Osteoblast (primary cell): ENCODE results near the gene RNF212. TPM values are rescaled to one million over a fixed set of nuclear protein-coding genes. Genes with fewer than 3 reads are reported as not detected.

Experiments used
- DNase-seq: peaks from one replicate; pipeline ENCODE4 v3.0.0; 2011; ENCODE audit warnings: low spot score, mixed read lengths; ENCODE audit not compliant: insufficient read length; ENCODE audit errors: missing footprints
- H2AFZ ChIP-seq: 2 replicates; pipeline ENCODE4 v1.6.0; 2011; ENCODE audit warnings: mild to moderate bottlenecking, low read length
- H3K27ac ChIP-seq: 2 replicates; pipeline ENCODE4 v1.5.1; 2011; ENCODE audit warnings: mild to moderate bottlenecking, low read depth, low read length, moderate library complexity
- H3K27me3 ChIP-seq: 2 replicates; pipeline ENCODE4 v1.6.0; 2012; ENCODE audit warnings: mild to moderate bottlenecking, control low read depth, inconsistent platforms, low read length, moderate library complexity; ENCODE audit not compliant: insufficient read depth
- H3K36me3 ChIP-seq: 2 replicates; pipeline ENCODE4 v1.5.1; 2011; ENCODE audit warnings: mild to moderate bottlenecking, low read length, control low read depth, moderate library complexity; ENCODE audit not compliant: insufficient read depth
- H3K4me1 ChIP-seq: 2 replicates; pipeline ENCODE4 v1.5.1; 2011; ENCODE audit warnings: mild to moderate bottlenecking, low read length, control low read depth, moderate library complexity; ENCODE audit not compliant: insufficient read depth
- H3K4me2 ChIP-seq: 2 replicates; pipeline ENCODE4 v1.6.0; 2011; ENCODE audit warnings: mild to moderate bottlenecking, low read length; ENCODE audit not compliant: insufficient read depth
- H3K4me3 ChIP-seq: fragments of 200-600 bp; sonication (generic); 3 replicates; pipeline ENCODE4 v1.5.1; 2012; ENCODE audit warnings: mild to moderate bottlenecking, low read length, inconsistent platforms; ENCODE audit not compliant: insufficient read depth
- H3K79me2 ChIP-seq: 2 replicates; pipeline ENCODE4 v1.6.0; 2012; ENCODE audit warnings: mild to moderate bottlenecking, low read length, control low read depth, inconsistent platforms; ENCODE audit not compliant: insufficient read depth
- H3K9me3 ChIP-seq: 2 replicates; pipeline ENCODE4 v1.5.1; 2011; ENCODE audit warnings: low read depth, low read length, control low read depth
- H4K20me1 ChIP-seq: 2 replicates; pipeline ENCODE4 v1.6.0; 2012; ENCODE audit warnings: mild to moderate bottlenecking, low read length, control low read depth; ENCODE audit not compliant: insufficient read depth
- total RNA-seq: library from RNA; depleted of rRNA; stranded (reverse); fragments of >200 nt; gene quantifications from 2 replicates; pipeline ENCODE4 v1.2.3, GENCODE V29; 2012
- TF ChIP-seq, protein P1 (sequence below): IDR thresholded peaks from 2 replicates; pipeline ENCODE4 v1.5.1; 2011; ENCODE audit warnings: mild to moderate bottlenecking, low read depth, low read length, moderate library complexity; ENCODE audit errors: extremely low read depth

RNF212 gene
- total RNA-seq, 1 donor, result 7.6 TPM

DNA sequence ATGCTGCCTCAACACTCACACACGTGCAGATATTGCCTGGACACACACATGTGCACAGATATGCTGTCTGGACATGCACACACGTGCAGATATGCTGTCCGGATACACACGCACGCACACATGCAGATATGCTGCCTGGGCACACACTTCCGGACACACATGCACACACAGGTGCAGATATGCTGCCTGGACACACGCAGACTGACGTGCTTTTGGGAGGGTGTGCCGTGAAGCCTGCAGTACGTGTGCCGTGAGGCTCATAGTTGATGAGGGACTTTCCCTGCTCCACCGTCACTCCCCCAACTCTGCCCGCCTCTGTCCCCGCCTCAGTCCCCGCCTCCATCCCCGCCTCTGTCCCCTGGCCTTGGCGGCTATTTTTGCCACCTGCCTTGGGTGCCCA, 87.2 kb downstream of the RNF212 start:
- no peaks in the 10 kb centered on the region for H3K27me3 ChIP-seq
- H3K9me3 ChIP-seq, result no peaks in the 10 kb centered on the region
- TF ChIP-seq, protein P1, sequence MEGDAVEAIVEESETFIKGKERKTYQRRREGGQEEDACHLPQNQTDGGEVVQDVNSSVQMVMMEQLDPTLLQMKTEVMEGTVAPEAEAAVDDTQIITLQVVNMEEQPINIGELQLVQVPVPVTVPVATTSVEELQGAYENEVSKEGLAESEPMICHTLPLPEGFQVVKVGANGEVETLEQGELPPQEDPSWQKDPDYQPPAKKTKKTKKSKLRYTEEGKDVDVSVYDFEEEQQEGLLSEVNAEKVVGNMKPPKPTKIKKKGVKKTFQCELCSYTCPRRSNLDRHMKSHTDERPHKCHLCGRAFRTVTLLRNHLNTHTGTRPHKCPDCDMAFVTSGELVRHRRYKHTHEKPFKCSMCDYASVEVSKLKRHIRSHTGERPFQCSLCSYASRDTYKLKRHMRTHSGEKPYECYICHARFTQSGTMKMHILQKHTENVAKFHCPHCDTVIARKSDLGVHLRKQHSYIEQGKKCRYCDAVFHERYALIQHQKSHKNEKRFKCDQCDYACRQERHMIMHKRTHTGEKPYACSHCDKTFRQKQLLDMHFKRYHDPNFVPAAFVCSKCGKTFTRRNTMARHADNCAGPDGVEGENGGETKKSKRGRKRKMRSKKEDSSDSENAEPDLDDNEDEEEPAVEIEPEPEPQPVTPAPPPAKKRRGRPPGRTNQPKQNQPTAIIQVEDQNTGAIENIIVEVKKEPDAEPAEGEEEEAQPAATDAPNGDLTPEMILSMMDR, result no peak
- DNase-seq, result no peak
- no peak overlapping the region for H2AFZ ChIP-seq
- no peak overlapping the region for H3K4me3 ChIP-seq
- H3K27ac ChIP-seq, result no peak overlapping the region
- no peak overlapping the region for H3K4me2 ChIP-seq
- H3K79me2 ChIP-seq, result no peaks in the 10 kb centered on the region
- no peaks in the 10 kb centered on the region for H3K4me1 ChIP-seq
- peaks cover 8% of the 10 kb centered on the region for H3K36me3 ChIP-seq
- peaks cover 6% of the 10 kb centered on the region for H4K20me1 ChIP-seq

DNA sequence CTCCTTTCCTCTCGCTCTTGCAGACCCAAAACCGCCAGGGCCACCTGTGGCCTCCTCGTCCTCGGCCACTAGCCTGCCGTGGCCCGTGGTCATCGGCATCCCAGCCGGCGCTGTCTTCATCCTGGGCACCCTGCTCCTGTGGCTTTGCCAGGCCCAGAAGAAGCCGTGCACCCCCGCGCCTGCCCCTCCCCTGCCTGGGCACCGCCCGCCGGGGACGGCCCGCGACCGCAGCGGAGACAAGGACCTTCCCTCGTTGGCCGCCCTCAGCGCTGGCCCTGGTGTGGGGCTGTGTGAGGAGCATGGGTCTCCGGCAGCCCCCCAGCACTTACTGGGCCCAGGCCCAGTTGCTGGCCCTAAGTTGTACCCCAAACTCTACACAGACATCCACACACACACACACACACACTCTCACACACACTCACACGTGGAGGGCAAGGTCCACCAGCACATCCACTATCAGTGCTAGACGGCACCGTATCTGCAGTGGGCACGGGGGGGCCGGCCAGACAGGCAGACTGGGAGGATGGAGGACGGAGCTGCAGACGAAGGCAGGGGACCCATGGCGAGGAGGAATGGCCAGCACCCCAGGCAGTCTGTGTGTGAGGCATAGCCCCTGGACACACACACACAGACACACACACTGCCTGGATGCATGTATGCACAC, 88.3 kb downstream of the RNF212 start:
- Histone ChIP-seq H3K27ac (no peak overlapping the region), H3K4me1 (no peaks in the 10 kb centered on the region), H2AFZ (no peak overlapping the region), H3K27me3 (no peaks in the 10 kb centered on the region), H3K4me3 (no peak overlapping the region), H3K79me2 (no peaks in the 10 kb centered on the region), H3K9me3 (no peaks in the 10 kb centered on the region), H3K36me3 (peaks cover 8% of the 10 kb centered on the region), H3K4me2 (no peak overlapping the region), H4K20me1 (peaks cover 8% of the 10 kb centered on the region)
- TF ChIP-seq, protein P1, result no peak
- DNase-seq, result no peak

DNA sequence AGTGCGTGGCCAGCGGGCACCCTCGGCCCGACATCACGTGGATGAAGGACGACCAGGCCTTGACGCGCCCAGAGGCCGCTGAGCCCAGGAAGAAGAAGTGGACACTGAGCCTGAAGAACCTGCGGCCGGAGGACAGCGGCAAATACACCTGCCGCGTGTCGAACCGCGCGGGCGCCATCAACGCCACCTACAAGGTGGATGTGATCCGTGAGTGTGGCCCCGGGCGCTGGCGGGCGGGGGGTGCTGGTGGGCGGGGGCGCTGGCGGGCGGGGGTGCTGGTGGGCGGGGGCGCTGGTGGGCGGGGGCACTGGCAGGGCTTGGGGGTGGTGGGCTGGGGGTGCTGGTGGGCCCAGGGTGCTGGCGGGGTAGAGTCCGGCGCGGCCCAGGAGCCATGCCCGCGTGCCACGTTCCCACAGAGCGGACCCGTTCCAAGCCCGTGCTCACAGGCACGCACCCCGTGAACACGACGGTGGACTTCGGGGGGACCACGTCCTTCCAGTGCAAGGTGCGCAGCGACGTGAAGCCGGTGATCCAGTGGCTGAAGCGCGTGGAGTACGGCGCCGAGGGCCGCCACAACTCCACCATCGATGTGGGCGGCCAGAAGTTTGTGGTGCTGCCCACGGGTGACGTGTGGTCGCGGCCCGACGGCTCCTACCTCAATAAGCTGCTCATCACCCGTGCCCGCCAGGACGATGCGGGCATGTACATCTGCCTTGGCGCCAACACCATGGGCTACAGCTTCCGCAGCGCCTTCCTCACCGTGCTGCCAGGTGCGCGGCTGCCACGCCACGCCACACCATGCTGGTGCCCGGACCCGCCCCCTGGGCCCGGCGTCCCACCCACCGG, 89.2 kb downstream of the RNF212 start:
- no peak for DNase-seq
- TF ChIP-seq, protein P1, result no peak
- Histone ChIP-seq H3K27me3 (no peaks in the 10 kb centered on the region), H4K20me1 (peaks cover 11% of the 10 kb centered on the region), H3K36me3 (peaks cover 8% of the 10 kb centered on the region), H3K4me2 (no peak overlapping the region), H3K27ac (no peak overlapping the region), H3K79me2 (no peaks in the 10 kb centered on the region), H3K9me3 (no peaks in the 10 kb centered on the region), H2AFZ (no peak overlapping the region), H3K4me3 (no peak overlapping the region), H3K4me1 (no peaks in the 10 kb centered on the region)

DNA sequence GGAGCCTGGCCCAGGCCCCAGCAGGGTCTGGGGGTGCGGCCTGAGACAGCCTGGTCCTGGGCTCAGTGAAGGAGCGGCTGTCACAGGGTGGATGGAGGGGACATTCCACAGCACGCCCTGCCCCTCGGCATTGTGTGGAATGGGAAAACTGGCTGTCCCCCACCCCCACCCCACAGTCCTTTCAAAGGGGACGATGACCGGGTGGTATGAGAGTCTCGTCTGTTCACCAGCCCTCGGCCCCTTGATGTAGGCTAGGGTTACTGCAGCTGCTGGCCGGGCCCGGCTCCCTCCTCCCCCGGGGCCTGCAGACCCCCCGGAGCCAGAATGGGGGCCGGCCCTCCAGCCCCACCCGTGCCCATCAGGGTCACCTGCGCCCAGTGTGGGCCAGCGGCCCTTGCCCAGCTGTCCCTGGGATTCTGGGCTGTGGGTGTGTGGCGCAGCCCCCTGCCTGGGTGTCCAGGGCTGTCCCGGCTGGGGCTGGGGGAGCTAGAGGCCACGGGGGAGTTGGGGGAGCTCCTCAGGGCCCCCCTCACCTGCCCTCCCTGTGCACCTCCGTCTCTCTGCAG, 90.2 kb downstream of the RNF212 start:
- H2AFZ ChIP-seq, result no peak overlapping the region
- no peaks in the 10 kb centered on the region for H3K4me1 ChIP-seq
- no peak overlapping the region for H3K27ac ChIP-seq
- H3K79me2 ChIP-seq, result no peaks in the 10 kb centered on the region
- H3K9me3 ChIP-seq, result no peaks in the 10 kb centered on the region
- H3K4me3 ChIP-seq, result no peak overlapping the region
- peaks cover 11% of the 10 kb centered on the region for H4K20me1 ChIP-seq
- DNase-seq, result no peak
- TF ChIP-seq, protein P1, result no peak
- H3K27me3 ChIP-seq, result no peaks in the 10 kb centered on the region
- no peak overlapping the region for H3K4me2 ChIP-seq
- peaks cover 8% of the 10 kb centered on the region for H3K36me3 ChIP-seq
